ENCODE results near the gene SCGB1A1. TPM values are rescaled to one million over a fixed set of nuclear protein-coding genes. Genes with fewer than 3 reads are reported as not detected.

SCGB1A1 gene
- total RNA-seq, result not detected in 2 replicates

GRCh38 chr11:62418733-62419132 lies at the start of gene SCGB1A1:
Gene SCGB1A1 (plus strand): TSS chr11:62419033. CDS start chr11:62419096, 63 bp downstream.

Other genes with a start within 250 kb of the SCGB1A1 start
- gene SCGB1D1, start 228.8 kb upstream of the SCGB1A1 start, total RNA-seq, result not detected in 2 replicates
- not detected in 2 replicates for gene SCGB2A1, start 210.4 kb upstream of the SCGB1A1 start, total RNA-seq
- gene SCGB1D2, start 176.8 kb upstream of the SCGB1A1 start, total RNA-seq, result not detected in 2 replicates
- not detected in 2 replicates for gene SCGB2A2, start 148.9 kb upstream of the SCGB1A1 start, total RNA-seq
- gene SCGB1D4, start 120.0 kb upstream of the SCGB1A1 start, total RNA-seq, result not detected in 2 replicates
- 24.5 and 40.0 TPM in 2 replicates for gene ASRGL1, start 81.6 kb upstream of the SCGB1A1 start, total RNA-seq
- 391 and 413 TPM in 2 replicates for gene AHNAK, start 127.8 kb downstream of the SCGB1A1 start, total RNA-seq
- 1,562 and 1,604 TPM in 2 replicates for gene EEF1G, start 154.9 kb downstream of the SCGB1A1 start, total RNA-seq
- 12.6 and 15.8 TPM in 2 replicates for gene TUT1, start 172.5 kb downstream of the SCGB1A1 start, total RNA-seq
- 155 and 164 TPM in 2 replicates for gene MTA2, start 182.8 kb downstream of the SCGB1A1 start, total RNA-seq
- 28.5 and 30.8 TPM in 2 replicates for gene EML3, start 193.7 kb downstream of the SCGB1A1 start, total RNA-seq
- gene ROM1, start 194.2 kb downstream of the SCGB1A1 start, total RNA-seq, result 1.3 and 7.3 TPM in 2 replicates
- gene B3GAT3, start 203.0 kb downstream of the SCGB1A1 start, total RNA-seq, result 26.6 and 34.2 TPM in 2 replicates
- gene GANAB, start 227.6 kb downstream of the SCGB1A1 start, total RNA-seq, result 220 and 258 TPM in 2 replicates
- 28.9 and 31.1 TPM in 2 replicates for gene INTS5, start 234.3 kb downstream of the SCGB1A1 start, total RNA-seq
- 72.4 TPM in 2 replicates for gene C11orf98, start 246.2 kb downstream of the SCGB1A1 start, total RNA-seq
- 3.5 and 3.8 TPM in 2 replicates for gene CSKMT, start 246.3 kb downstream of the SCGB1A1 start, total RNA-seq